Hindlimb muscle (tissue), 1 donor: ENCODE measurements around the gene C5AR2. TPM values are rescaled to one million over a fixed set of nuclear protein-coding genes. Genes with fewer than 3 reads are reported as not detected.
"Not testable (repeated sequence)": the region's sequence is repeated elsewhere in the genome, so short reads cannot be mapped to it uniquely, and the experiment has no call there.

Source experiments
- DNase-seq: peaks from one replicate; pipeline ENCODE4 v3.0.0-alpha.2; 2013
- polyA plus RNA-seq: library from polyadenylated mRNA; unstranded; fragments of 120-200 nt; gene quantifications from one replicate; pipeline ENCODE4 v1.2.1, GENCODE V29; 2013; ENCODE audit not compliant: insufficient read length

The C5AR2 gene
- polyA plus RNA-seq, 1 donor = 0.57 TPM

DNA sequence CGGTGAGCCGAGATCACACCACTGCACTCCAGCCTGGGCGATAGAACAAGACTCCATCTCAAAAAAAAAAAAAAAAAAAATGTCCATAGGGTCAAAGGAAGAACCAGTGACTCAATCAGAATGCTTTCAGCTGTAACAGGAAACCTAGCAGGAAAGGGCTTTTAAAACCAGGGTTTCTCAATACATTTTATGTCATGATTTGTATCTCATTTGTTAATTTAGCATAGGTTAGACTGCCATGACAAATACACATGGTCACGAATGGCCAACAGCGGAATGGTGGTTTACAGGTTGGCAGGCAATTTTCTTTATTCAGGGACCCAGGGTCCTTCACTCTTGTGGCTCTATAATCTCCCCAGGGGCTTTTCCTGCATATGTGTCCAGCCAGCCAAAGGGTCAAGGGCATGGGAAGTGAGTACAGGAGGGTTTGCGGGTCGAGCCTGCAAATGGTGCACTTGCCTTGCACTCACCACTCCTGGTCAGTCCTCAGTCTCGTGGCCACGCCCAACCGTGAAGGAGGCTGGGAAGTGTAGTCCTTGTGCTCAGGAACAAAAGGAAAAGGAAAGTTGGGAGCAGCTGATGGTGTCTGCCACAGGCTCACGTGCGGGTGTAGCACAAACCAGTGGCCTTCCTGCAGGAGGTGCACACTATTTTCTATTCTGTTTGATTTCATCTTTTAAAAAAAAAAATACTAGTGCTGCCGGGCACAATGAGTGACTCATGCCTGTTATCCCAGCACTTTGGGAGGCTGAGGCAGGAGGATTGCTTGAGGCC lies 32.0 kb downstream of the C5AR2 start:
- DNase-seq = no peak

DNA sequence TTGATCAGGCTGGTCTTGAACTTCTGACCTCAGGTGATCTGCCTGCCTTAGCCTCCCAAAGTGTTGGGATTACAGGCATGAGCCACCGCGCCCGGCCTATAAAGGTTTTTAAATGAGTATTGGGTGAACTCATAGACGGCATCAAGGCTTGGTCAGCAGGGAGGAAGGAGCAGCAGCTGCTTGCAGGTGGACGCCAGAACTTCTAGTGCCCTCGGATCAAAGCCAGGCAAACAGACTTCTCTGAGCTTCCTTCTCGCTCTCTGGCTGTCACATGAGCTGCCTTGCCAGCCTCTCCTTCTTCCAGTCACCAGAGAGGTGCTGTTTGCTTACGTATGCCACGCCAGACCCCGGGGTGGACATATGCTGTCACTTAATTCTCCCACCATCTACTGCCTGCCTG lies 33.5 kb downstream of the C5AR2 start:
- DNase-seq = not testable (repeated sequence)

DNA sequence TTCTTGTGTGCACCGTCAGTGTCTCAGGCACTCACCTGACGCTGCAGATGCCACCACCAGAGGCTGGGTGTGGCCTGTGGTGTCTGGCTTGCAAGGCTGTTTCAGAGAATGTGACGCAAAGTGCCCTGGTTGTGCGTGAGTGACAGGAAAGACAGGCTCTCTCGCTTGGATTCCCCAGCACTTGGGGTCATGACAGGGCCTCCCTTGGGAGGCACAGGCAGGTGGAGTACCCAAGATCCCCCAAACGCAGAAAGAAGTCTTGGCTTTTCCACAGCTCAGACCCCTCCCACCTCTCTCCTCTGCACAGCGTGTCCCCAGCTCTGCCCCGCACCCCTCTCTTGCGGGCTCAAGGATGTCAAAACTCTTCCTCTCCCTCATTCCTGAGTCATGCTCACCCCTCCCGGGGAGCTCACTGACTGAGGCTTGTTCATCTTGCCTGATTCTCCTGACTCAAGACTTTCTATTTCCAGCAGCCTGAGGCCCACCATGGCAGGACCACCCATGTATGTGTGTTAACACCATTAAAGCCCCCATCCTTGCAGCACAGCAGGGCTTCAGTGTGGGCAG lies 38.2 kb downstream of the C5AR2 start:
- DNase-seq = no peak

DNA sequence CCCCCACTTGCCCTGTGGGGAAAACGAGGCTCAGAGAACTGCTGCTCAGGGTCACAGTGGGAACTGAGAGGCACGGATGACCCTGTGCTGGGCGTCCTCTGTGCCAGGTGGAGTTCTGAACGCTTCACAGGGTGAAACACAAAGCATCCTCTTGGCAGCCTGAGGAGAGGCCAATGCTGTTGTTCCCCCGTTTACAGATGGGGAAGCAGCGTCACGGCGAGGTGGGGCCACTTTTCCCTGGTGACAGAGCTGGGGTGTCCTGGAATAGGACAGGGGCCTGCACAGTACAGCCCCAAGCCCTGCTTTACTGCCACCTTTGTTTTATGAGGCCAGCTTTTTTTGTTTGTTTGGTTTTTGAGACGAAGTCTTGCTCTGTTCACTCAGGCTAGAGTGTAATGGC lies 39.3 kb downstream of the C5AR2 start:
- no peak for DNase-seq

DNA sequence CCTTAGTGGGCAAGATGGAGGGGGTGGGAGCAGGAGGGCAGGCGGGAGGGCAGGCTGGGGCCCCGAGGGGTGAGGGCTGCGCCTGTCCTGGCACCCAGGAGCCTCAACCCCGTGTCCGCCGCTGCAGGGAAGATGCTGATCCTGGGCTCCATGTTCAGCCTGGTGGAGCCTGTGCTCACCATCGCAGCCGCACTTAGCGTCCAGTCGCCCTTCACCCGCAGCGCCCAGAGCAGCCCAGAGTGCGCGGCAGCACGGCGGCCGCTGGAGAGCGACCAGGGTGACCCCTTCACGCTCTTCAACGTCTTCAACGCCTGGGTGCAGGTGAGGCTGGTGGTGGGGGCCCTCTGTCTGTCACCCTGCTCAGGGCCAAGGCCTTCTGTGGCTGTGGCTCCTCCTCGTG lies 40.6 kb downstream of the C5AR2 start:
- no peak for DNase-seq

DNA sequence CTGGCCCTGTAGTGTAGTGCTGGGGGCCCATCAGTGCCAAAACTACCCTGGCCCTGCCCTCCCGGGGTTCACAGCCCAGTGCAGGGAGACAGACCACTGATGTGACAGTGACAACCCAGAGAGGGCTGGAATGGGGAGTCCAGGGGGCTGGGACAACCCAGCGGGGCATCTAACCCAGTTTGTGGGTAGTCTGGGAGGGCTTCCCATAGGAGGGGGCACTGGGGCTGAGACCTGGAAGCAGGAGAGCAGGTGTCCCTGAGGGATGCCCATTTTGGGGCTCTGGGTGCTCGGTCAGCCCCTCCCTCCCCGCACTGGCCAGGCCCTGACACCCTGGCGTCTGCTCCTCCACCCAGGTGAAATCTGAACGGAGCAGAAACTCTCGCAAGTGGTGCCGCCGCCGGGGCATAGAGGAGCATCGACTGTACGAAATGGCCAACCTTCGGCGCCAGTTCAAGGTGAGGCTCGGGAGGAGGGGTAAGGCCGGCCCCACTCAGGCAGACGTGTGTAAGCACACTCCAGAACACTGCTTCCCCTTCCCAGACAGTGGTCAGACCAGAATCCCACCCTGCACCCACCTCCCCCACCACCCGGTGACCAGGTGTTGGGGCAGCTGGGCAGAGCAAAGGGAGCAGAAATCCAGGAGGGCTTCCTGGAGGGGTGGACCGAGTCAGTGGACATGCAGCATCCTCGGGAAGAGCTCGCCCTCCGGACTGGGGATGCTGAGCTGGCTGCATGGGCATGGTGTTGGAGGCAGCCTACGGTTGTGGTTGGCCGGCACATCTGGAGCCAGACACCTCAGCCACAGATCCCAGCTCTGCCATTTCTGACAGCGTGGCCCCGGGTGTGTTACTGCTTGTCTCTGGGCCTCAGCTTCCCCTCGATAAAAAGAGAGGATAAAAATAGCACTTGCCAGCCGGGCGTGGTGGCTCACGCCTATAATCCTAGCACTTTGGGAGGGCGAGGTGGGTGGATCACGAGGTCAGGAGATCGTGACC lies 41.6 kb downstream of the C5AR2 start:
- no peak for DNase-seq

DNA sequence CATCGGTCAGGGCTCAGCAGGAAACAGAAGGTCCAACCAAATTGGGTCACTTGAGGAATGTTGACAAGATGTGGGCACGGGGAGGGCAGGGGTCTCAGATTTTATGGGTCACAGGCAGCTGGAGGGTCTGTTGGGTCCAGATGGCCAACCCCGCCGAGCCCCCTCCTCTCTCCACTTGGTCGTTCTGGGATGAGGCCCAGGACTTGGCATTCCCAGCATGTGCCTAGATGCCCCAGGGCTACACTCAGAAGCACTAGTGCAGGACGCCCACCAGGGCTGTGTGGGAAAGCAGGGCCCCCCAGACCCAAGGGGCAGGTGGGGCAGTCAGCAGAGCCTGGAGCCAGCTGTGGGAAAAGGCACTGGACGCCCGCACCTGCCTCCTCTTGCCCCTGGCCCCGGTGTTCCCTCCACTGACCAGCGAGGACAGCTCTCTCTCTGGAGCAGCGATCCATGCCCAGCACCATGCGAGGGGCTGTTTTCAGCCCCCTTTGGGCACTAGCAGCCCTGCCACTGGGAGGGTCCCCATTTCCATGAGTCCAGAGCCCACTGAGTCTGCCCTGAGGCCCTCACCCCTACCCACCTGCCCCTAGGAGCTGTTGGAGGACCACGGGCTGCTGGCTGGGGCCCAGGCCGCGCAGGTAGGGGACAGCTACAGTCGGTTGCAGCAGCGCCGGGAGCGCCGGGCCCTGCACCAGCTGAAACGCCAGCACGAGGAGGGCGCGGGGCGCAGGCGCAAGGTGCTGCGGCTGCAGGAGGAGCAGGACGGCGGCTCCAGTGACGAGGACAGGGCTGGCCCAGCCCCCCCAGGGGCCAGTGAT lies 43.1 kb downstream of the C5AR2 start:
- DNase-seq = no peak

DNA sequence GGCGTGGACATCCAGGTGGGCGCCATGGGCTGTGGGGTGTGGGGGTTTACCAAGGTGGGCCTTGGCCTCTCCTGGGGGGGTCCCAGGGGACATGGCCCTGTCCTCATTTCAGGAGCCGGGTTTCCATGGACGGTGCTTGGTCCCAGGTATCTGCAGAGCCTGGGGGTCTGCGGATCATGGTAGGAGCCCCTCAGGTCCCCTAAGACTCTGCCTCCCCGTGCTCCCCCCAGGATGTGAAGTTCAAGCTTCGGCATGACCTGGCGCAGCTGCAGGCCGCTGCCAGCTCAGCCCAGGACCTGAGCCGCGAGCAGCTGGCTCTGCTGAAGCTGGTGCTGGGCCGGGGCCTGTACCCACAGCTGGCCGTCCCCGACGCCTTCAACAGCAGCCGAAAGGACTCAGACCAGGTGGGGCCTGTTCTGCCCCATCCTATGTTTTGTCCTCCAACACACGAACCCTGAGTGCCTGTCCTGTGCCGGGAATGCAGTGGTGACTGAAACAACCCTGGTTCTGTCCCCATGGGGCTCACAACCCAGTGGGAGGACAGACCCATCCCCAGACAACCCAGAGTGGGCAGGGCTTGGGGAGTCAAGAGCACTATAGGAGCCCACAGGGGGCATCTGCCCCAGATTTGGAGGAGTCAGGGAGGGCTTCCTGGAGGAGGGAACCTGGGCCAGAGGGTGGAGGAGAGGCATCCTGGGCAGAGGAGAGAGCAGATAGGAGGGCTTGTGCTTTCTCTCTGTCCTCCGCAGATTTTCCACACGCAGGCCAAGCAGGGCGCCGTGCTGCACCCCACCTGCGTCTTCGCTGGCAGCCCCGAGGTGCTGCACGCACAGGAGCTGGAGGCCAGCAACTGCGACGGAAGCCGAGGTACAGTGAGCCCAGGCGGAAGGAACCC lies 44.0 kb downstream of the C5AR2 start:
- no peak for DNase-seq

DNA sequence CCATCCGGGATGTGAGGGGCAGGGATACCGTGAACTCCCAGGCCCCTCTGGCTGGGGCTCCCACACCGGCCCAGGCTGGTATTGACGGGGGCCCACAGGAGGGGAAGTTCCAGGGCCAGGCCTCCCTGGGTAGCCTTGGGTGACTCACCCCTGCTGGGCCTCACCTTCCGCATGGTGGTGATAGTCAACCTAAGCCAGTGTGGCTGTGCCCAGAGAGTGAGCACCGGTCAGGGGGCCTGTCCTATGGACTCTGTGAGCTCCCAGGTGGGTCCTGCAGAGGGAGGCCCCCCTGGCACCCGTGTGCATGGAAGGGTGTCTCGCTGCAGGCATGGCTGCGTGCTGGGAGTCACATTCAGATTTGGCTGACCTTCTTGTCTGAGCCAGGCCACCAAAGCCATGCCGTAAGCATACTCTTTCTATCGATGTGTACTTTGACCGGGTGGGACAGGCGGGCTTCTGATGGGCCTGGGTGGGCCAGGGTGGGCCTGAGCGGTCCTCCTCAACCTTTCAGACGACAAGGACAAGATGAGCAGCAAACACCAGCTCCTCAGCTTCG lies 44.7 kb downstream of the C5AR2 start:
- no peak for DNase-seq

DNA sequence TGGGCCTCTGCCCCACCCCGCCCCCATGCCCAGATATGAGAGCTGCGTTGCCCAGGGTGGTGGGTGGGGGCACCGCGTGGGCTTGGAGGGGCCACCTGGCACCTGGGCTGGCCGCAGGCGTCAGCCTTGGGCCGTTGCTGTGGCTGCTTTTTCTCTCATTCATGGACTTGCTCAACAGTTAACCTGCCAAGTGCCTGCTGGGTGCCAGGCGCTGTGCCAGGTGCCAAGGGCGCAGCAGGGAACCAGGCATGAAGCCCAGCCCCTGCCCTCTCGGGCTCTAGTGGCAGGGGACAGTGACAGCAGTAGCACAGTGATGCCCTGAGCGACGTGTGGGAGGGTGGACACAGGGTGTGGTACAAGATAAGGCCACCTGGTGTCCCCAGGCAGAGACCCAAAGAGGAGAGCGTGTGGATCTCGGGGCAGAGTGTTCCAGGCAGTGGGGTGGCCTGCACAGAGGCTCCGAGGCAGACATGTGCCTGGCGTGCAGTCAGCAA lies 45.3 kb downstream of the C5AR2 start:
- no peak for DNase-seq

DNA sequence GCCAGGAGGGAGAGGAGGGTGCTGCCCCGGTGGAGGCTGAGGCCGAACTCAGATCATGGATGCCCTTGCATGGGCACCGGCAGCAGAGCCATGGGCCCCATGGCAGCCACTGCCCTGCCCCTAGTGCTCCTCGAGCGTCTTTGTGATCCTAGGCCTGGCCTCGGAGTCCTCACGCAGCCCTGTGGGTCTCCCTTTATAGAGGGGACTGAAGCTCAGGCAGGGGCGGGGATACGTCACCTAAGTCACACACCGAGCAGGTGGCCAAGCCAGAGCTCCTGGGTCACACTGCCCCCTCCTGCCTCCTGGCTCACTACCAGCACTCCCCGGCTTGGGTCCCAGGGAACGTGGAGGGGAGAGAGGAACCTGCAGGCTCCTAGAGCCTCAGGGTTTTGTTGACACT lies 45.8 kb downstream of the C5AR2 start:
- DNase-seq = no peak

DNA sequence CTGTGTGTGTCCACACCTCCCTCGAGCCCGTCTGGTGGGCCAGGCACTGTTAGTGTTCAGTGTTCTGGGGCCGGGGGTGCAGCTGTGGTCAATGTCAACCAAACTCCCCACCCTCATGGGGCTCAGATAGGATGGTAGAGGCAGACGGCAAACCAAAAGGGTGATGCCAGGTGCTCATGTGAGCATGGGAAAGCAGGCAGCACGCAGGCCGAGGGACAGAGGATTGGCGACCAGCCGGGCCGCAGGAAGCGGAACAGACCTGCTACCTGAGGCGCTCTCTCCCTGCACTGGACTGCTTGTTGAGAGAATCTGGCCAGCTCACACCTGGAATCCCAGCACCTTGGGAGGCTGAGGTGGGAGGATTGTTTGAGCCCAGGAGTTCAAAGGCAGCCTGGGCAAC lies 46.3 kb downstream of the C5AR2 start:
- DNase-seq = no peak

DNA sequence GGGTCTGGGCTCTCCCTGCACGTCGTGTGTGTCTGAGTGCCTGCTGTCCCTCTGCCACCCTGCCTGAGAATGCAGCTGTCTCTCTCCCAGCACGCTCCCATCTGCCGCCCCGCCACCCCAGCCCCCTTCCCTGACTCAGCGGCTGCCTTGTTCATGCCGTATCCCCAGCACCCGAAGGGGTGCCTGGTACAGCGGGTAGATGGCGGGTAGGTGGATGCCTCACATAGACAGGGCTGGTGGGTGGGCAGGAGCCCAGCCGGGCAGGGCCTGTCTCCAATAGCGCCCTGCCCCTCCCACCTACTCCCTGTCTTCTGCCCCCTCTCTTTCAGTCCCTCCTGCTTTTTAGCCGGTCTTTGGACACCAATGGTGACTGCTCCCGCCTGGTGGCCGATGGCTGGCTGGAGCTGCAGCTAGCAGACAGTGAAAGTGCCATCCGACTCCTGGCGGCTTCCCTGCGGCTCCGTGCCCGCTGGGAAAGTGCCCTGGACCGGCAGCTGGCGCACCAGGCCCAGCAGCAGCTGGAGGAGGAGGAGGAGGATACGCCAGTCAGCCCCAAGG lies 47.5 kb downstream of the C5AR2 start:
- DNase-seq = no peak

DNA sequence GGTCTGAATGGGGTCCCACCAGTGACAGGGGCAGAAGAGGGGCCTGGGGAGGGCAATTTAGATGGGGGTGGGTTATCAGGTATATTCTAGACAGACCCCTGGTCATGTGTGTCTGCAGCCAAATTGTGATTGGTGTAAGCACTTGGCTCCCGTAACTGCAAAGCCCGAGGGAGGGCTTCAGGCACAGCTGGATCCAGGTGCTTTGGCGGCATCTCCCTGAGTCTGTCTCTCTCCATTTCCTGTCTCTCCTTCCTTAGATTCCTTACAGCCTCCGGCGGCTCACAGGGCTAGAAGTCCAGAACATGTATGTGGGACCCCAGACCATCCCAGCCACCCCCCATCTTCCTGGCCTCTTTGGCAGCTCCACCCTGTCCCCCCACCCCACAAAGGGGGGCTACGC lies 48.6 kb downstream of the C5AR2 start:
- DNase-seq = no peak

DNA sequence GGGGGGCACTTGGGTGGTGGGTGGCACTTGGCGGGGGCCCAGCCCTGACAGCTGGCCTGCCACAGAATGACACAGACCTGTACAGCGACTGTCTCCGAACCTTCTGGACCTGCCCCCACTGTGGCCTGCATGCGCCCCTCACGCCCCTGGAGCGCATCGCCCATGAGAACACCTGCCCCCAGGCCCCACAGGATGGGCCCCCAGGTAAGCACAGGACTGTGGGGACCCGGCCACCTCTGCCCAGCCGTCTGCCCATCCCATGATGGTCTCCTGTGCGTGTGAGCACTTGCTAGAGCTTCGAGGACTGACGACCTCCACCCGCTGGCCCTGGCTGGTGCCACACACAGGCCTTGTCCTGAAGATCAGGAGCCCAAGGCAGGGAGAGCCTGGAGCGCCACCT lies 49.1 kb downstream of the C5AR2 start:
- DNase-seq = no peak

DNA sequence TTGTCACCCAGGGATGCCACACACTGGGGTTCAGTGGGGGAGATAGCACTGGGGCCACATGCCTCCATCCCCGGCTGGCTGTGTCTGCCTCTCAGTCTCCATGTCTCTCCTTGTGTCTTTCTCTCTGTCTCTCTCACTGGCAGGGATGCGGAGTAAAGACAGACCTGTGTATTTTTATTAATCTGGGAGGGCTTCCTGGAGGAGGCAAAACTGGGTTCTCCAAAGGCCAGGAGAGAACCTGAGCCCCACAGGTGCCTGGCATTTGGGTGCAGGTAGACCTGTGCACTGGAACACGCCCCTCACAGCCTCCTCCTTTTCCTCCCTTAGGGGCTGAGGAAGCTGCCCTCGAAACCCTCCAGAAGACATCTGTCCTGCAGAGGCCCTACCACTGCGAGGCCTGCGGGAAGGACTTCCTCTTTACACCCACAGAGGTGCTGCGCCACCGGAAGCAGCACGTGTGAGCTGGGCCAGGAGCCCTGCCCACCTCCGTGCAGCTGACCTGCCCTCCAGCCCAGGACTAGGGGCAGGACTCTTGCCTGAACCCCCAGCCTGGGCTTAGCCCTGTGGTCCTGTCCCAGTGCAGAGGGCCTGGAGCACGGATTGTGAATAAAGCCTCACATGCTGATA lies 49.8 kb downstream of the C5AR2 start:
- no peak for DNase-seq

DNA sequence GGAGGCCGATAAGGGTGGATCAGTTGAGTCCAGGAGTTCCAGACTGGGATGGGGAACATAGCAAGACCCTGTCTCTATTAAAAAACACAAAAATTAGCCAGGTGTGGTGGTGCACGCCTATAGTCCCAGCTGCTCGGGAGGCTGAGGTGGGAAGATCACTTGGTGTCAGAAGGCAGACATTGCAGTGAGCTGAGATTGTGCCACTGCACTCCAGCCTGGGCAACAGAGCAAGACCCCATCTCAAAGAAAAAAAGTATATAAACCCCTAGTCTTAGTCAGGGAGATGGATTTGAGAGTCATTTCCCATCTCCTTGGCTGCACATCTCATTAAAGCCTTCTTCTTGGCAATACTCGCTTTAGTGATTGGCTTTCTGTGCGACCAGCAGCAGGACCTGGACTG lies 51.9 kb downstream of the C5AR2 start:
- DNase-seq = not testable (repeated sequence)

DNA sequence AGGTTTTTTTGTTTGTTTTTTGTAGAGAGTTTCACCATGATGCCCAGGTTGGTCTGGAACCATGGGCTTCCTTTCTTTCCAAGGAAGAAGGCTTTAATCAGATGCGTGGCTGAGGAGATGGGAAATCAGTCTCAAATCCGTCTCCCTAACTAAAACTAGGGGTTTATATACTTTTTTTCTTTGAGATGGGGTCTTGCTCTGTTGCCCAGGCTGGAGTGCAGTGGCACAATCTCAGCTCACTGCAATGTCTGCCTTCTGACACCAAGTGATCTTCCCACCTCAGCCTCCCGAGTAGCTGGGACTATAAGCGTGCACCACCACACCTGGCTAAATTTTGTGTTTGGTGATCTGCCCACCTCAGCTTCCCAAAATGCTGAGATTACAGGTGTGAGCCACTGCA lies 52.6 kb downstream of the C5AR2 start:
- DNase-seq = not testable (repeated sequence)

DNA sequence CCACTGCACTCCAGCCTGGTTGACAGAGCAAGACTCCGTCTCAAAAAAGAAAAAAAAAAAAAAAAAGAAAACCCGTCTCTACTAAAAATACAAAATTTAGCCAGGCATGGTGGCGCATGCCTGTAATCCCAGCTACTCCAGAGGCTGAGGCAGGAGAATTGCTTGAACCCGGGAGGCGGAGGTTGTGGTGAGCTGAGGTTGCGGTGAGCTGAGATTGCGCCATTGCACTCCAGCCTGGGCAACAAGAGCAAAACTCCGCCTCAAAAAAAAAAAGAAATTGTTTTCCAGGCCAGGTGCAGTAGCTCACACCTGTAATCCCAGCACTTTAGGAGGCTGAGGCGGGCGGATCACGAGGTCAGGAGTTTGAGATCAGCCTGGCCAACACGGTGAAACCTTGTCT lies 54.6 kb downstream of the C5AR2 start:
- DNase-seq = not testable (repeated sequence)

DNA sequence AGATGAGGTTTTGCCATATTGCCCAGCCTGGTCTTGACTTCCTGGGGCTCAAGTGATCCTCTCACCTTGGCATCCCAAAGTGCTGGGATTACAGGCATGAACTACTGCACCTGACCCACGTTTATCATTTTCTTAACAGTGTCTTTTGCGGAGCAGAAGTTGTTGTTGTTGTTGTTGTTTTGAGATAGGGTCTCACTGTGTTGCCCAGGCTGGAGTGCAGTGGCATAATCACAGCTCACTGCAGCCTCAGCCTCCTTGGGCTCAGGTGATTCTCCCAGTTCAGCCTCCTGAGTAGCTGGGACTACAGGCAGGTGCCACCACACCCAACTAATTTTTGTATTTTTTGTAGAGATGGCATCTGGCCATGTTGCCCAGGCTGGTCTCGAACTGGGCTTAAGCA lies 55.6 kb downstream of the C5AR2 start:
- DNase-seq = not testable (repeated sequence)
